ENCODE measurements around the gene PRKCQ. TPM values are rescaled to one million over a fixed set of nuclear protein-coding genes. Genes with fewer than 3 reads are reported as not detected.

PRKCQ gene
- total RNA-seq, 2 donors from 2014 or later: 0.41 to 0.42 TPM

DNA sequence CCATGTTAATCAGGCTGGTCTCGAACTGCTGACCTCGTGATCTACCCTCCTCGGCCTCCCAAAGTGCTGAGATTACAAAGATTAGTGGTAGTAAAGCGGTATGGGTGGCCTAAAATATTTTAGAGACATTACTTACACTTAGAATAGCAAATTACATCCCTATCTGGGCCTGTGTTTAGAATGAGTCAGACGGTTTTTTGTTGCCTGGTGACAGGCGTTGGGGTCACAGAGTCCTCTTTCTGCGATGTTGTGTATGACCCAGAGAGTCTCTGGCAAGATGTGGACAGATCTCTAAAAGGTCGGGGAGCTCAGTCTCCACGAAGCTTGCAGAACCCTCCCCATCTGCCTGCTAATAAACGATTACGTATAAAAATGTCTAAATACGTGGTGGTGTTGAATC is 39.6 kb upstream of the PRKCQ start:
- no peak for DNase-seq (ENCODE audit: low spot score)
- Histone ChIP-seq H3K27me3 (replicated peaks; ENCODE audit: insufficient read depth) (no peaks in the 10 kb centered on the region), H3K4me1 (ENCODE audit: control insufficient read depth in 1 of 2, low read depth in 2 of 2) (no peaks in the 10 kb centered on the region), H3K4me3 (no peak overlapping the region), H3K27ac (no peak overlapping the region), H3K9me3 (no peaks in the 10 kb centered on the region), H3K36me3 (no peaks in the 10 kb centered on the region)
- no peak for ATAC-seq (ENCODE audit: insufficient number of reproducible peaks, low FRiP score, low read depth)
- TF ChIP-seq, protein P1, sequence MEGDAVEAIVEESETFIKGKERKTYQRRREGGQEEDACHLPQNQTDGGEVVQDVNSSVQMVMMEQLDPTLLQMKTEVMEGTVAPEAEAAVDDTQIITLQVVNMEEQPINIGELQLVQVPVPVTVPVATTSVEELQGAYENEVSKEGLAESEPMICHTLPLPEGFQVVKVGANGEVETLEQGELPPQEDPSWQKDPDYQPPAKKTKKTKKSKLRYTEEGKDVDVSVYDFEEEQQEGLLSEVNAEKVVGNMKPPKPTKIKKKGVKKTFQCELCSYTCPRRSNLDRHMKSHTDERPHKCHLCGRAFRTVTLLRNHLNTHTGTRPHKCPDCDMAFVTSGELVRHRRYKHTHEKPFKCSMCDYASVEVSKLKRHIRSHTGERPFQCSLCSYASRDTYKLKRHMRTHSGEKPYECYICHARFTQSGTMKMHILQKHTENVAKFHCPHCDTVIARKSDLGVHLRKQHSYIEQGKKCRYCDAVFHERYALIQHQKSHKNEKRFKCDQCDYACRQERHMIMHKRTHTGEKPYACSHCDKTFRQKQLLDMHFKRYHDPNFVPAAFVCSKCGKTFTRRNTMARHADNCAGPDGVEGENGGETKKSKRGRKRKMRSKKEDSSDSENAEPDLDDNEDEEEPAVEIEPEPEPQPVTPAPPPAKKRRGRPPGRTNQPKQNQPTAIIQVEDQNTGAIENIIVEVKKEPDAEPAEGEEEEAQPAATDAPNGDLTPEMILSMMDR (IDR thresholded peaks at IDR 0.05): no peak

DNA sequence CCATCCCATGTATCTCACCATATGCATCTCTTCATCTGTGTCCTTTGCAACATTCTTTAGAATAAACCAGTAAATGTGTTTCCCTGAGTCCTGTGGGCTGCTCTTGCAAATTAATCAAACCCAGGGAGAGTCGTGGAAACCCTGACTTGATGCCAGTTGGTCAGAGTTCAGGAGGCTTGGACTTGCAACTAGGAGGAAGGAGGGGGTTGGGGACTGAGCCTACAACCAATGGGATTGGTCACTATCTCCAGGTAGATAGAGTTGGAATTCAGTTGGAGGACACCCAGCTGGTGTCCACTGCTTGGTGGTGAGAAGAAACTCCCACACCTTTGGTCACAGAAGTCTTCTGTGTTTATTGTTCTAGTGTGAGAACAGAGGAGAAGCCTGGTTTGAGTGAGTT is 38.3 kb upstream of the PRKCQ start:
- no peak overlapping the region for H3K4me3 ChIP-seq
- H3K9me3 ChIP-seq: no peaks in the 10 kb centered on the region
- DNase-seq (ENCODE audit: low spot score) (no peak), ATAC-seq (ENCODE audit: insufficient number of reproducible peaks, low FRiP score, low read depth) (no peak)
- H3K36me3 ChIP-seq: no peaks in the 10 kb centered on the region
- no peaks in the 10 kb centered on the region for H3K27me3 ChIP-seq (replicated peaks; ENCODE audit: insufficient read depth)
- H3K4me1 ChIP-seq (ENCODE audit: control insufficient read depth in 1 of 2, low read depth in 2 of 2): no peaks in the 10 kb centered on the region
- TF ChIP-seq, protein P1 (IDR thresholded peaks at IDR 0.05): no peak
- no peak overlapping the region for H3K27ac ChIP-seq

DNA sequence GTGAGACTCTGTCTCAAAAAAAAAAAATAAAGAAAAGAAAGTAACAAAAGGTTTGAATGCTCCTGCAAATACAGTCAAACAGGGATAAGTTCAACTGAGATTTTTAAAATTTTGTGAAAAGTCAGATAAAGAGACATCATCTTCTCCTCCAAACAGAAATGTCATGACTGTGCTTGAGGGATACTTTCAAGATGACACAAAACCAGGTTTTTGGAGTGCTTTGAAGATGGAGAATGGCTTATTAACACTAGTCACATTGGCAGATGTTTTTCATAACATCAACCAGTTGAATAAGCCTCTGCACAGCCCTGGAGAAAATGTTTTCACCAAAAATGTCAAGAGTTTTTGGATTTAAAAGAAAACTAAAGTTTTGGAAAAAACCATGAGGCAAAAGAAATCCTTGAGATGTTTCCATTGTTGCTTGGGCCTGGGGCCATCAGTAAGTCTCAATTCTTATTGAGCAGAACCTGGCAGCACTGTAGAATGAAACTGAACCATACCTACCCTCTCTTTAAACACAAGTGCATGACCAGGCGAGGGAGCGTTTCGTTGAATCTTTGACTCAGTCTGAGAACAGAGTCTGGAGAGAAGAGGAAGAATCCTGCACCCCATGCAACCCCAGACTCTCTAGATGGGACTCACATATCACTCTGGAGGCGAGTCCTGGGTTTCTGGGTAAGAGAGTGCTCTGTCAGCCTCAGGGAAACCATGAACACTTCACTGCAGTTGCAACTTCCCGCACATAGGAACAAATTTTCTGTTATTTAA is 37.4 kb upstream of the PRKCQ start:
- no peaks in the 10 kb centered on the region for H3K4me1 ChIP-seq (ENCODE audit: control insufficient read depth in 1 of 2, low read depth in 2 of 2)
- TF ChIP-seq, protein P1 (IDR thresholded peaks at IDR 0.05): no peak
- H3K36me3 ChIP-seq: no peaks in the 10 kb centered on the region
- no peak for ATAC-seq (ENCODE audit: insufficient number of reproducible peaks, low FRiP score, low read depth)
- H3K27ac ChIP-seq: no peak overlapping the region
- no peak for DNase-seq (ENCODE audit: low spot score)
- H3K4me3 ChIP-seq: no peak overlapping the region
- no peaks in the 10 kb centered on the region for H3K27me3 ChIP-seq (replicated peaks; ENCODE audit: insufficient read depth)
- no peaks in the 10 kb centered on the region for H3K9me3 ChIP-seq

DNA sequence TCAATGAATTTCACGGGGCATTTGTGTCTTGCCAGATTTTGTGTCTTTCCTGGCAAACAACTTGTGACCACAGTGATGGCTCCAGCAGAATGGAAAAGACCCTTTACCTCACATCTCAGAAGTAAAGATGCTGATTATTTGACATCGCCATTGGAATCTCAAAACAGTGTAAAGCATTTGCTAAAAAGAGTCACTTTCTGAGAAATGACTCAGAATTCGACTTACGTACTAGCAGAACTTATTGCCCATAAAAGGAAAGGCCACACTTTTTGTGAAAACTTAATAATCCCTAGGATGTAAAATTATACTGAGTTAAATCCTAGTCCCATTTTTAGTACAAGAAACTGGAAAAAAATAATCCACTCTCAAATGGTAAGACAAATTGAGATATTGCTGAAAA is 35.9 kb upstream of the PRKCQ start:
- no peak overlapping the region for H3K27ac ChIP-seq
- no peaks in the 10 kb centered on the region for H3K9me3 ChIP-seq
- no peaks in the 10 kb centered on the region for H3K27me3 ChIP-seq (replicated peaks; ENCODE audit: insufficient read depth)
- ATAC-seq (ENCODE audit: insufficient number of reproducible peaks, low FRiP score, low read depth): no peak
- no peak overlapping the region for H3K4me3 ChIP-seq
- no peaks in the 10 kb centered on the region for H3K4me1 ChIP-seq (ENCODE audit: control insufficient read depth in 1 of 2, low read depth in 2 of 2)
- TF ChIP-seq, protein P1 (IDR thresholded peaks at IDR 0.05): no peak
- no peak for DNase-seq (ENCODE audit: low spot score)
- no peaks in the 10 kb centered on the region for H3K36me3 ChIP-seq

DNA sequence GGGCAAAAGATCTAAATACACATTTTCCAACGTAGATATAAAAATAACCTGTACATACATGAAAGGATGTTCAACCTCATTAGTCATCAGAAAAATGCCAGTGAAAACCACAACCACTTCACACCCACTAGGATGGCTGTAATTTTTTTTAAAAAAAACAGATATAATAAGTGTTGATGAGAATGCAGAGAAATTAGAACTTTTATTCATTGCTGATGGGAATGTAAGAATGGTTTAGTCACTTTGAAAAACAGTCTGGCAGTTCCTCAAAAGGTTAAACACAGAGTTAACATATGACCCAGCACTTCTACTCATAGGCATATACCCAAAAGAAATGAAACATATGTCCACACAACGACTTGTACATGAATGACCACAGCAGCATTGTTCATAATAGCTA is 32.3 kb upstream of the PRKCQ start:
- Histone ChIP-seq H3K27ac (no peak overlapping the region), H3K36me3 (no peaks in the 10 kb centered on the region), H3K9me3 (no peaks in the 10 kb centered on the region), H3K27me3 (replicated peaks; ENCODE audit: insufficient read depth) (no peaks in the 10 kb centered on the region), H3K4me1 (ENCODE audit: control insufficient read depth in 1 of 2, low read depth in 2 of 2) (no peaks in the 10 kb centered on the region), H3K4me3 (no peak overlapping the region)
- DNase-seq (ENCODE audit: low spot score) (no peak), ATAC-seq (ENCODE audit: insufficient number of reproducible peaks, low FRiP score, low read depth) (no peak)
- TF ChIP-seq, protein P1 (IDR thresholded peaks at IDR 0.05): no peak
